H9 (cell line): ENCODE results near the gene GCNT2. TPM values are rescaled to one million over a fixed set of nuclear protein-coding genes. Genes with fewer than 3 reads are reported as not detected.

Source experiments
- DNase-seq: peaks from one replicate; pipeline ENCODE4 v3.0.0-alpha.2; 2017
- H2AFZ ChIP-seq: one replicate; pipeline ENCODE4 v1.6.1; 2013; ENCODE audit warnings: mild to moderate bottlenecking, low read length, control low read depth, moderate library complexity
- H2AK5ac ChIP-seq: 2 replicates; pipeline ENCODE4 v1.6.1; 2013; ENCODE audit warnings: low read length, control low read depth, mixed read lengths; ENCODE audit not compliant: insufficient read length
- H2BK120ac ChIP-seq: one replicate; pipeline ENCODE4 v1.6.1; 2013; ENCODE audit warnings: low read depth, mild to moderate bottlenecking, low read length, control low read depth, inconsistent platforms; ENCODE audit not compliant: poor library complexity, severe bottlenecking
- H2BK12ac ChIP-seq: 2 replicates; pipeline ENCODE4 v1.6.1; 2013; ENCODE audit warnings: low read length, control low read depth, mixed read lengths, low read depth; ENCODE audit not compliant: insufficient read length
- H2BK15ac ChIP-seq: 2 replicates; pipeline ENCODE4 v1.6.1; 2013; ENCODE audit warnings: low read depth, low read length, control low read depth
- H2BK20ac ChIP-seq: one replicate; pipeline ENCODE4 v1.6.1; 2013; ENCODE audit warnings: low read depth, mild to moderate bottlenecking, low read length, control low read depth, inconsistent platforms; ENCODE audit not compliant: poor library complexity, severe bottlenecking
- H2BK5ac ChIP-seq: 2 replicates; pipeline ENCODE4 v1.6.1; 2013; ENCODE audit warnings: low read length, control low read depth, mixed read lengths; ENCODE audit not compliant: insufficient read length
- H3K14ac ChIP-seq: 2 replicates; pipeline ENCODE4 v1.6.1; 2013; ENCODE audit warnings: low read length, control low read depth; ENCODE audit not compliant: insufficient read depth
- H3K18ac ChIP-seq: 2 replicates; pipeline ENCODE4 v1.6.1; 2013; ENCODE audit warnings: low read depth, mild to moderate bottlenecking, mixed read lengths, low read length, control low read depth; ENCODE audit not compliant: insufficient read length
- H3K23ac ChIP-seq: 2 replicates; pipeline ENCODE4 v1.6.1; 2013; ENCODE audit warnings: low read length, control low read depth, mixed read lengths, low read depth; ENCODE audit not compliant: insufficient read length
- H3K23me2 ChIP-seq: 2 replicates; pipeline ENCODE4 v1.6.1; 2013; ENCODE audit warnings: low read depth, mild to moderate bottlenecking, mixed read lengths, low read length, control low read depth; ENCODE audit not compliant: insufficient read length, poor library complexity, severe bottlenecking
- H3K27ac ChIP-seq: 2 replicates; pipeline ENCODE4 v1.5.1; 2013; ENCODE audit warnings: low read length, control low read depth, mixed read lengths, low read depth; ENCODE audit not compliant: insufficient read length
- H3K27me3 ChIP-seq: 2 replicates; pipeline ENCODE4 v1.6.1; 2013; ENCODE audit warnings: low read length, control low read depth, inconsistent platforms; ENCODE audit not compliant: insufficient read depth
- H3K4ac ChIP-seq: 2 replicates; pipeline ENCODE4 v1.6.1; 2013; ENCODE audit warnings: low read depth, mild to moderate bottlenecking, control low read depth, inconsistent platforms, low read length, moderate library complexity
- H3K4me1 ChIP-seq: 2 replicates; pipeline ENCODE4 v1.6.1; 2013; ENCODE audit warnings: low read length, control low read depth, inconsistent platforms; ENCODE audit not compliant: insufficient read depth
- H3K4me2 ChIP-seq: 2 replicates; pipeline ENCODE4 v1.6.1; 2013; ENCODE audit warnings: low read length, control low read depth, mixed read lengths; ENCODE audit not compliant: insufficient read length, insufficient read depth
- H3K56ac ChIP-seq: 2 replicates; pipeline ENCODE4 v1.6.1; 2013; ENCODE audit warnings: low read depth, mild to moderate bottlenecking, mixed read lengths, low read length, control low read depth; ENCODE audit not compliant: insufficient read length
- H3K79me1 ChIP-seq: 2 replicates; pipeline ENCODE4 v1.6.1; 2013; ENCODE audit warnings: low read depth, mild to moderate bottlenecking, moderate library complexity, low read length, control low read depth, inconsistent platforms; ENCODE audit not compliant: insufficient read depth, poor library complexity, severe bottlenecking
- H3K79me2 ChIP-seq: 2 replicates; pipeline ENCODE4 v1.6.1; 2013; ENCODE audit warnings: low read length, control low read depth, inconsistent platforms; ENCODE audit not compliant: insufficient read depth
- H3K9ac ChIP-seq: 2 replicates; pipeline ENCODE4 v1.6.1; 2013; ENCODE audit warnings: low read length, control low read depth, mixed read lengths; ENCODE audit not compliant: insufficient read length; ENCODE audit errors: extremely low read depth
- H3K9me3 ChIP-seq: one replicate; pipeline ENCODE4 v1.6.1; 2013; ENCODE audit warnings: low read depth, low read length, inconsistent platforms; ENCODE audit not compliant: control insufficient read depth
- H3T11ph ChIP-seq: one replicate; pipeline ENCODE4 v1.6.1; 2013; ENCODE audit warnings: mild to moderate bottlenecking, low read length, control low read depth, inconsistent platforms
- H4K20me1 ChIP-seq: one replicate; pipeline ENCODE4 v1.6.1; 2013; ENCODE audit not compliant: control insufficient read depth, insufficient read length, insufficient read depth
- H4K5ac ChIP-seq: 2 replicates; pipeline ENCODE4 v1.6.1; 2013; ENCODE audit warnings: low read depth, mild to moderate bottlenecking, mixed read lengths, low read length, control low read depth; ENCODE audit not compliant: insufficient read length
- H4K8ac ChIP-seq: replicated peaks from 2 replicates; pipeline ENCODE4 v1.6.1; 2013; ENCODE audit warnings: low read length, control low read depth, mixed read lengths, low read depth; ENCODE audit not compliant: insufficient read length
- H4K91ac ChIP-seq: 2 replicates; pipeline ENCODE4 v1.6.1; 2013; ENCODE audit warnings: low read depth, mild to moderate bottlenecking, moderate library complexity, mixed read lengths, low read length, control low read depth; ENCODE audit not compliant: insufficient read length
- H3K27ac Mint-ChIP-seq, 3 experiments: 2 replicates in 2 of 3; 3 replicates in 1 of 3; pipeline ENCODE4 v1.8.0; 2020 to 2021; ENCODE audit warnings: mixed read lengths in 3 of 3, mild to moderate bottlenecking in 1 of 3, moderate library complexity in 1 of 3
- H3K27me3 Mint-ChIP-seq: 2 replicates; pipeline ENCODE4 v1.8.0; 2021; ENCODE audit warnings: low read depth, mild to moderate bottlenecking, moderate library complexity, mixed read lengths
- H3K36me3 Mint-ChIP-seq, 3 experiments: 2 replicates in 2 of 3; 3 replicates in 1 of 3; pipeline ENCODE4 v1.8.0; 2020 to 2021; ENCODE audit warnings: low read depth in 3 of 3, mixed read lengths in 3 of 3; ENCODE audit not compliant: insufficient read depth in 1 of 3
- H3K4me1 Mint-ChIP-seq, 2 experiments: 2 replicates each; pipeline ENCODE4 v1.8.0; 2020; ENCODE audit warnings: mixed read lengths in 2 of 2
- H3K4me3 Mint-ChIP-seq, 2 experiments: 2 replicates in 1 of 2; 3 replicates in 1 of 2; pipeline ENCODE4 v1.8.0; 2020 to 2021; ENCODE audit warnings: mild to moderate bottlenecking in 2 of 2, mixed read lengths in 2 of 2, moderate library complexity in 1 of 2
- H3K9me3 Mint-ChIP-seq, 2 experiments: 2 replicates in 1 of 2; 3 replicates in 1 of 2; pipeline ENCODE4 v1.8.0; 2020; ENCODE audit warnings: mild to moderate bottlenecking in 2 of 2, mixed read lengths in 2 of 2, moderate library complexity in 1 of 2
- WGBS: extraction: QIAGEN DNeasy Blood & Tissue Kit; methylation state at CpG from one replicate; pipeline ENCODE4 v1.1.7; 2013; ENCODE audit warnings: missing lambda C conversion rate, low lambda C conversion rate, mixed read lengths; ENCODE audit not compliant: insufficient read length; ENCODE audit errors: extremely low coverage; 5-methylcytosine and 5-hydroxymethylcytosine counted together
- total RNA-seq: library from RNA; stranded (reverse); gene quantifications from 2 replicates; pipeline ENCODE4 v1.2.1, GENCODE V29; 2021
- TF ChIP-seq, protein P1 (sequence below): fragments of 200-600 bp; sonication (generic); conservative IDR thresholded peaks from 3 replicates; pipeline ENCODE4 v1.8.0; 2021; ENCODE audit warnings: antibody characterized with exemption, mild to moderate bottlenecking

The GCNT2 gene
- total RNA-seq, 1 experiment from 2014 or later: 41.7 TPM

- H3K23ac ChIP-seq: no peak overlapping the region
- H2AK5ac ChIP-seq: no peak overlapping the region
- no peak overlapping the region for H3K9ac ChIP-seq
- H3K14ac ChIP-seq: no peak overlapping the region; the same call in 1 of the 2 replicates
- H3K36me3 Mint-ChIP-seq: peaks cover 19 to 61% (median 22%) of the 10 kb centered on the region in 3 experiments
- H2AFZ ChIP-seq: no peak overlapping the region
- no peaks in the 10 kb centered on the region for H3K23me2 ChIP-seq
- H2BK20ac ChIP-seq: no peak overlapping the region
- H3T11ph ChIP-seq: no peak overlapping the region
- DNase-seq: no peak
- no peak overlapping the region for H3K4me3 Mint-ChIP-seq
- no peaks in the 10 kb centered on the region; the same call in 1 of the 2 replicates for H3K27me3 ChIP-seq
- no peak overlapping the region for H4K91ac ChIP-seq
- H3K4ac ChIP-seq: no peak overlapping the region
- H3K79me2 ChIP-seq: peaks cover 47% of the 10 kb centered on the region; the same call in 1 of the 2 replicates
- H2BK120ac ChIP-seq: no peak overlapping the region
- peaks cover 52 to 53% of the 10 kb centered on the region in 2 experiments for H3K4me1 Mint-ChIP-seq
- H2BK12ac ChIP-seq: no peak overlapping the region
- peaks cover 16% of the 10 kb centered on the region for H3K79me1 ChIP-seq
- H3K27ac ChIP-seq: no peak overlapping the region
- H3K18ac ChIP-seq: no peak overlapping the region
- no peak overlapping the region for H4K8ac ChIP-seq
- H3K4me2 ChIP-seq: no peak overlapping the region
- H3K27me3 Mint-ChIP-seq: no peaks in the 10 kb centered on the region
- H3K27ac Mint-ChIP-seq: peak overlapping the region; percentile 57 to 73 (median 69); a peak in 4 of 7 replicates
- H3K4me1 ChIP-seq: peaks cover 8% of the 10 kb centered on the region; the same call in 1 of the 2 replicates
- TF ChIP-seq, protein P1, sequence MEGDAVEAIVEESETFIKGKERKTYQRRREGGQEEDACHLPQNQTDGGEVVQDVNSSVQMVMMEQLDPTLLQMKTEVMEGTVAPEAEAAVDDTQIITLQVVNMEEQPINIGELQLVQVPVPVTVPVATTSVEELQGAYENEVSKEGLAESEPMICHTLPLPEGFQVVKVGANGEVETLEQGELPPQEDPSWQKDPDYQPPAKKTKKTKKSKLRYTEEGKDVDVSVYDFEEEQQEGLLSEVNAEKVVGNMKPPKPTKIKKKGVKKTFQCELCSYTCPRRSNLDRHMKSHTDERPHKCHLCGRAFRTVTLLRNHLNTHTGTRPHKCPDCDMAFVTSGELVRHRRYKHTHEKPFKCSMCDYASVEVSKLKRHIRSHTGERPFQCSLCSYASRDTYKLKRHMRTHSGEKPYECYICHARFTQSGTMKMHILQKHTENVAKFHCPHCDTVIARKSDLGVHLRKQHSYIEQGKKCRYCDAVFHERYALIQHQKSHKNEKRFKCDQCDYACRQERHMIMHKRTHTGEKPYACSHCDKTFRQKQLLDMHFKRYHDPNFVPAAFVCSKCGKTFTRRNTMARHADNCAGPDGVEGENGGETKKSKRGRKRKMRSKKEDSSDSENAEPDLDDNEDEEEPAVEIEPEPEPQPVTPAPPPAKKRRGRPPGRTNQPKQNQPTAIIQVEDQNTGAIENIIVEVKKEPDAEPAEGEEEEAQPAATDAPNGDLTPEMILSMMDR: no peak
- H2BK15ac ChIP-seq: no peak overlapping the region
- H4K5ac ChIP-seq: no peak overlapping the region
- no peaks in the 10 kb centered on the region for H3K9me3 ChIP-seq
- WGBS: no CpG with 5 or more reads among the region's 13 CpGs
- H2BK5ac ChIP-seq: no peak overlapping the region
- H3K9me3 Mint-ChIP-seq: no peaks in the 10 kb centered on the region
- H3K56ac ChIP-seq: no peak overlapping the region
- no peaks in the 10 kb centered on the region for H4K20me1 ChIP-seq
These were observed 44.0 kb downstream of the GCNT2 start for GRCh38 chr6:10564975-10565673.
